Pancreas (tissue), 10 donors: ENCODE data around the gene MPP3. TPM values are rescaled to one million over a fixed set of nuclear protein-coding genes. Genes with fewer than 3 reads are reported as not detected.
A peak's percentile ranks its signal among the peaks of the same experiment; 100 is the strongest.

Experiments
- ATAC-seq, 4 donors: fragments of 200-7000 bp; cut with Tn5 transposase; one replicate each; pipeline versions ENCODE4 v1.8.0 to v1.9.1; 2020; ENCODE audit warnings: mild to moderate bottlenecking in 4 of 4, moderate library complexity in 4 of 4
- DNase-seq, 6 donors: peaks; one replicate each; pipeline ENCODE4 v3.0.0-alpha.2; 2020
- FAIRE-seq: peaks from 2 replicates; lab custom pipeline; 2012; peaks lifted over from hg19 to GRCh38; lab: Jason Lieb, UNC
- H3K27ac ChIP-seq, 4 donors: fragments of 200-600 bp; sonication (generic); 1 replicate in 3 of 4; 2 replicates in 1 of 4; pipeline versions ENCODE4 v1.5.0 to v1.8.0; 2020
- H3K27me3 ChIP-seq, 4 donors: fragments of 200-600 bp; one replicate each; pipeline ENCODE4 v1.8.0; 2021
- H3K36me3 ChIP-seq, 3 donors: fragments of 200-600 bp; sonication (generic) in 1 of 3; one replicate each; pipeline versions ENCODE4 v1.5.0 to v1.8.0; 2020 to 2021
- H3K4me1 ChIP-seq, 3 donors: fragments of 200-600 bp; one replicate each; pipeline ENCODE4 v1.8.0; 2021
- H3K4me3 ChIP-seq, 4 donors: fragments of 200-600 bp; sonication (generic) in 2 of 4; one replicate each; pipeline versions ENCODE4 v1.5.0 to v1.8.0; 2020 to 2021
- H3K9me3 ChIP-seq, 4 donors: fragments of 200-600 bp; one replicate each; pipeline ENCODE4 v1.8.0; 2021
- WGBS, 2 donors: extraction: QIAGEN DNeasy Blood & Tissue Kit; methylation state at CpG; one replicate each; pipeline ENCODE4 v1.1.7; 2013; 5-methylcytosine and 5-hydroxymethylcytosine counted together
- intact Hi-C, 3 donors: fragments of 100-400 bp; cut with DNase I; formaldehyde crosslinking; loops; one replicate each; pipeline versions ENCODE4 v1.11.1 to v1.14.2; 2022
- polyA plus RNA-seq, 2 donors: library from polyadenylated mRNA; stranded (reverse); fragments of 200-250 nt; gene quantifications; one replicate each; pipeline ENCODE4 v1.2.3, GENCODE V29; 2013
- total RNA-seq, 6 donors: library from RNA; stranded (reverse); fragmentation: NEBNext Ultra II Directional in 4 of 6; extraction: Animal tissue kit (Norgen Biotek cat#: 25700) in 4 of 6; gene quantifications; one replicate each; pipeline versions ENCODE4 v1.2.1 to v1.2.4, GENCODE V29; 2021 to 2023
- TF ChIP-seq, protein P1 (sequence below), 4 donors: fragments of 200-600 bp; sonication (generic) in 3 of 4; IDR thresholded peaks; one replicate each; pipeline versions ENCODE4 v1.5.0 to v1.8.0; 2021; ENCODE audit warnings: antibody characterized with exemption in 4 of 4
- donor health status: healthy with polysubstance abuse.
- donor health status: DM: no; HTN: no; CAD: no; lungs with moderate emphysema.
- donor health status: DM: no; HTN: no; CAD: no.
- donor health status: control.
- donor health status: control.
- donor health status: Bipolar disorder and iron deficiency.
- donor health status: DM: yes; HTN: yes; CAD: no.
- donor health status: DM: no; HTN: no; CAD: no.
- donor health status: DM: no; HTN: no; CAD: no.
- donor health status: DM: yes; HTN: yes; CAD: no.

The MPP3 gene
- total and polyA plus RNA-seq, 8 donors = 3.4 to 42.5 (median 6.1) TPM

- Histone ChIP-seq H3K4me3 (no peak overlapping the region), H3K27me3 (no peaks in the 10 kb centered on the region), H3K36me3 (no peaks in the 10 kb centered on the region), H3K9me3 (no peaks in the 10 kb centered on the region), H3K27ac (no peak overlapping the region), H3K4me1 (no peaks in the 10 kb centered on the region)
- WGBS, 2 donors = 62 to 72% methylated on average over 5 of the region's 5 CpGs
- ATAC-seq (no peak), FAIRE-seq (no peak), DNase-seq (no peak)
- TF ChIP-seq, protein P1, sequence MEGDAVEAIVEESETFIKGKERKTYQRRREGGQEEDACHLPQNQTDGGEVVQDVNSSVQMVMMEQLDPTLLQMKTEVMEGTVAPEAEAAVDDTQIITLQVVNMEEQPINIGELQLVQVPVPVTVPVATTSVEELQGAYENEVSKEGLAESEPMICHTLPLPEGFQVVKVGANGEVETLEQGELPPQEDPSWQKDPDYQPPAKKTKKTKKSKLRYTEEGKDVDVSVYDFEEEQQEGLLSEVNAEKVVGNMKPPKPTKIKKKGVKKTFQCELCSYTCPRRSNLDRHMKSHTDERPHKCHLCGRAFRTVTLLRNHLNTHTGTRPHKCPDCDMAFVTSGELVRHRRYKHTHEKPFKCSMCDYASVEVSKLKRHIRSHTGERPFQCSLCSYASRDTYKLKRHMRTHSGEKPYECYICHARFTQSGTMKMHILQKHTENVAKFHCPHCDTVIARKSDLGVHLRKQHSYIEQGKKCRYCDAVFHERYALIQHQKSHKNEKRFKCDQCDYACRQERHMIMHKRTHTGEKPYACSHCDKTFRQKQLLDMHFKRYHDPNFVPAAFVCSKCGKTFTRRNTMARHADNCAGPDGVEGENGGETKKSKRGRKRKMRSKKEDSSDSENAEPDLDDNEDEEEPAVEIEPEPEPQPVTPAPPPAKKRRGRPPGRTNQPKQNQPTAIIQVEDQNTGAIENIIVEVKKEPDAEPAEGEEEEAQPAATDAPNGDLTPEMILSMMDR (IDR thresholded peaks at IDR 0.05) = no peak
- intact Hi-C loops = no loop called here
These were observed 48.3 kb downstream of the MPP3 start for GRCh38 chr17:43784628-43785101.

DNA sequence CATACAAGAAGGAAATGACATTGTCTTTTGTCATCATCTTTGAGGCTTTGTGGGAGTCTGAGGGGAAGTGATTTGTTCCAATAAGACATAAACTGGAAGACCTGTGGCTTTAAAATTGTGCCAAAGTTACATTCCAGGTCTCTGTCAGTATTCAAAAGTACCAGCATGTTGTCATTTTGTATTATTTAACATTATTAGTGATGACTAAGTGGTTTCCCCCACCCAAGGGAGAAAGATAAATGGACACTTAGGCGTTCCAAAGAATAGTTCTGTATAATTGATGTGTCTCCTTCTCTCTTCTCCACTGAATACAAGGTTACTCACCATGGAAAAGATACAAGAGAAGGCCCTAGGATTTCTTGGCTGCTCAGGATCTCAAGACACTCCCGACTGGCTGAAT is 48.9 kb downstream of the MPP3 start:
- WGBS, 2 donors = 58 to 62% methylated on average over 2 of the region's 2 CpGs
- intact Hi-C loops = no loop called here

DNA sequence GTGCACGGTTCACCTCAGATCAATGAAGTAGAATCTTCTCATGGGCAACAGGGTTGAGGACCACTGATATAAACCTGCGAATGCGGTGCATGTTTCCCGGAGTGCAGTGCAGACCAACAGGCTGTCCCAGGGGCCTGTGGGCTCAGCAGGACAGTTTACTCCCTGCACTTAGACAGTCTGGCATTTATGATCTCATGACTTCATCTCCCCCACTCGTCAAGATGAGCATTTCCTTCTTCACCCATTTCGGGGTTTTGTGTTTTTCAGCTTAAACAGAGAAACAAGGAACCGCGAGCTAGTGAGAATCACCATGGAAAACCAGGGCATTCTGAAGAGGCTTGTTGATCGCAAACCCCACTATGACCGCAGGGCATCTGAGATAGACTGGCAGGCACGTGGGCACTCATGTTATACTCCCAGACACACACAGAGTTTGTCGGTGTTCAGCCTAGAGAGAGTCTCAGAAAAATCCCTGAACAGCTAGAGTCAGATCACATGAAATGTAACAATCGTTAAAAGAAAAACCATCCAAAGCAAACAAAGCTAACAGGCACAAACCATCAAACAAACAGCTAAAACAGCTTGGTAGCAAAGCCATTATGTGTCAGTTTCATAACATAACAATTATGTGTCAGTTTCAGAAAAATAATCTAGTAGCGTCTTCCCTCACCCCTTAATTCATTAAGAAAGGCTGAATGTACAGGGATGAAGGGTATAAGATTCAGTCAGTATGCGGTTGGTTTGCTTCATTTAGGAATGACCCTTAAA is 49.8 kb downstream of the MPP3 start:
- Histone ChIP-seq H3K4me3 (no peak overlapping the region), H3K27ac (no peak overlapping the region), H3K4me1 (no peaks in the 10 kb centered on the region), H3K27me3 (no peaks in the 10 kb centered on the region), H3K36me3 (no peaks in the 10 kb centered on the region), H3K9me3 (no peaks in the 10 kb centered on the region)
- TF ChIP-seq, protein P1 (IDR thresholded peaks at IDR 0.05) = no peak
- DNase-seq (no peak), FAIRE-seq (no peak), ATAC-seq (no peak)
- intact Hi-C loops = no loop called here
- WGBS, 2 donors = 74 to 80% methylated on average over 15 of the region's 15 CpGs

More for the DNA sequence above, 48.9 kb downstream of the MPP3 start:
- Histone ChIP-seq H3K27ac (no peak overlapping the region), H3K27me3 (no peaks in the 10 kb centered on the region), H3K36me3 (no peaks in the 10 kb centered on the region), H3K4me1 (no peaks in the 10 kb centered on the region), H3K9me3 (no peaks in the 10 kb centered on the region), H3K4me3 (no peak overlapping the region)
- no peak for FAIRE-seq
- no peak for ATAC-seq
- TF ChIP-seq, protein P1 (IDR thresholded peaks at IDR 0.05) = no peak
- no peak for DNase-seq

- ATAC-seq = no peak
- H3K27me3 ChIP-seq = no peaks in the 10 kb centered on the region
- FAIRE-seq = no peak
- no peaks in the 10 kb centered on the region for H3K36me3 ChIP-seq
- TF ChIP-seq, protein P1 (IDR thresholded peaks at IDR 0.05) = no peak
- intact Hi-C loops = no loop called here
- 30 to 42% methylated on average over 7 of the region's 7 CpGs for WGBS, 2 donors
- H3K27ac ChIP-seq = peak within 1 kb of the TSS; percentile 100
- H3K4me1 ChIP-seq = peaks cover 6 to 15% (median 6%) of the 10 kb centered on the region in 3 donors
- no peaks in the 10 kb centered on the region for H3K9me3 ChIP-seq
- DNase-seq = no peak
- H3K4me3 ChIP-seq = peak within 1 kb of the TSS in 3 of 4 donors; percentile 97 to 100 (median 99)
These were observed 52.8 kb downstream of the MPP3 start, which contains the start of gene CFAP97D1 for GRCh38 chr17:43780135-43780534. Gene CFAP97D1 (plus strand): TSS chr17:43780435. CDS start chr17:43780463, 28 bp downstream.
